Measurements from ENCODE around the gene MS4A10. TPM values are rescaled to one million over a fixed set of nuclear protein-coding genes. Genes with fewer than 3 reads are reported as not detected.

MS4A10 gene
- total and polyA plus RNA-seq, 4 donors, result not detected

- TF ChIP-seq ATF3 (IDR thresholded peaks at IDR 0.05) (no peak), MAX (IDR thresholded peaks at IDR 0.05) (no peak), FOXA1 (IDR thresholded peaks at IDR 0.05) (no peak), YY1 (IDR thresholded peaks at IDR 0.05) (no peak), GABPA (IDR thresholded peaks at IDR 0.05 in 1 of 2, conservative IDR thresholded peaks at IDR 0.05 in 1 of 2) (no peak), HNF4A (conservative IDR thresholded peaks at IDR 0.05) (no peak)
Measured at GRCh38 chr11:60809249-60809648, 24.1 kb downstream of the MS4A10 start (continued).

- Histone ChIP-seq H3K4me3 (ENCODE audit: low read depth in 1 of 3, low read length in 3 of 3) (no peak overlapping the region), H3K36me3 (ENCODE audit: control insufficient read depth in 4 of 4, insufficient read depth in 3 of 4, low read depth in 1 of 4, low read length in 3 of 4) (no peaks in the 10 kb centered on the region), H3K4me1 (ENCODE audit: control insufficient read depth in 4 of 4, insufficient read depth in 4 of 4, low read length in 3 of 4) (no peaks in the 10 kb centered on the region), H3K27me3 (ENCODE audit: control insufficient read depth in 4 of 4, insufficient read depth in 4 of 4, low read length in 3 of 4) (peaks cover 0 to 2% (median 0%) of the 10 kb centered on the region in 4 donors), H3K27ac (ENCODE audit: low read depth in 1 of 2, low read length in 2 of 2) (no peak overlapping the region), H3K9ac (ENCODE audit: low read depth in 1 of 2, low read length in 2 of 2) (no peak overlapping the region), H3K9me3 (ENCODE audit: control insufficient read depth in 4 of 4, low read length in 3 of 4) (no peaks in the 10 kb centered on the region)
- TF ChIP-seq NR2F2 (IDR thresholded peaks at IDR 0.05) (no peak), TAF1 (conservative IDR thresholded peaks at IDR 0.05) (no peak), JUND (IDR thresholded peaks at IDR 0.05) (no peak), FOXA2 (IDR thresholded peaks at IDR 0.05) (no peak), HNF4A (conservative IDR thresholded peaks at IDR 0.05) (no peak), REST (IDR thresholded peaks at IDR 0.05) (no peak), EGR1 (IDR thresholded peaks at IDR 0.05; ENCODE audit: low read depth in 2 of 2) (no peak), FOXA1 (IDR thresholded peaks at IDR 0.05) (no peak), RAD21 (IDR thresholded peaks at IDR 0.05) (no peak), MAX (IDR thresholded peaks at IDR 0.05) (no peak), GABPA (IDR thresholded peaks at IDR 0.05 in 1 of 2, conservative IDR thresholded peaks at IDR 0.05 in 1 of 2) (no peak), YY1 (IDR thresholded peaks at IDR 0.05) (no peak)
- no peak for DNase-seq (ENCODE audit: low spot score)
- WGBS, result 92% methylated on average over 11 of the region's 11 CpGs
Measured at GRCh38 chr11:60809691-60810090, 24.6 kb downstream of the MS4A10 start.

- DNase-seq (ENCODE audit: low spot score), result no peak
- no peak overlapping the region for H3K4me3 ChIP-seq (ENCODE audit: low read depth in 1 of 3, low read length in 3 of 3)
- H3K9ac ChIP-seq (ENCODE audit: low read depth in 1 of 2, low read length in 2 of 2), result no peak overlapping the region
- H3K27ac ChIP-seq (ENCODE audit: low read depth in 1 of 2, low read length in 2 of 2), result no peak overlapping the region
- no peaks in the 10 kb centered on the region for H3K4me1 ChIP-seq (ENCODE audit: control insufficient read depth in 4 of 4, insufficient read depth in 4 of 4, low read length in 3 of 4)
- 94% methylated on average over 4 of the region's 4 CpGs for WGBS
- H3K9me3 ChIP-seq (ENCODE audit: control insufficient read depth in 4 of 4, low read length in 3 of 4), result no peaks in the 10 kb centered on the region
- peaks cover 0 to 2% (median 0%) of the 10 kb centered on the region in 4 donors for H3K27me3 ChIP-seq (ENCODE audit: control insufficient read depth in 4 of 4, insufficient read depth in 4 of 4, low read length in 3 of 4)
- no peaks in the 10 kb centered on the region for H3K36me3 ChIP-seq (ENCODE audit: control insufficient read depth in 4 of 4, insufficient read depth in 3 of 4, low read depth in 1 of 4, low read length in 3 of 4)
- TF ChIP-seq YY1 (IDR thresholded peaks at IDR 0.05) (no peak), HNF4A (conservative IDR thresholded peaks at IDR 0.05) (no peak), REST (IDR thresholded peaks at IDR 0.05) (no peak), RXRA (IDR thresholded peaks at IDR 0.05) (no peak), NR2F2 (IDR thresholded peaks at IDR 0.05) (no peak), FOXA1 (IDR thresholded peaks at IDR 0.05) (no peak), JUND (IDR thresholded peaks at IDR 0.05) (no peak), RAD21 (IDR thresholded peaks at IDR 0.05) (no peak), SP1 (IDR thresholded peaks at IDR 0.05) (no peak), MAX (IDR thresholded peaks at IDR 0.05) (no peak), CTCF (IDR thresholded peaks at IDR 0.05; ENCODE audit: low read depth, low read length, missing input control) (no peak), ATF3 (IDR thresholded peaks at IDR 0.05) (no peak), EGR1 (IDR thresholded peaks at IDR 0.05; ENCODE audit: low read depth in 2 of 2) (no peak), GABPA (IDR thresholded peaks at IDR 0.05 in 1 of 2, conservative IDR thresholded peaks at IDR 0.05 in 1 of 2) (no peak)
Measured at GRCh38 chr11:60810151-60810550, 25.0 kb downstream of the MS4A10 start.
